Muscle of leg (tissue), 11 donors: ENCODE results near the gene AP1B1. TPM values are rescaled to one million over a fixed set of nuclear protein-coding genes. Genes with fewer than 3 reads are reported as not detected.

Experiments used
- DNase-seq: peaks from one replicate; pipeline ENCODE4 v3.0.0; 2013
- H3K27ac ChIP-seq: one replicate; pipeline ENCODE4 v1.5.1; 2013; ENCODE audit warnings: mild to moderate bottlenecking, low read length, control low read depth
- H3K27me3 ChIP-seq: one replicate; pipeline ENCODE4 v1.6.1; 2013; ENCODE audit warnings: low read length; ENCODE audit not compliant: control insufficient read depth, insufficient read depth
- H3K36me3 ChIP-seq: one replicate; pipeline ENCODE4 v1.6.1; 2013; ENCODE audit warnings: low read length; ENCODE audit not compliant: control insufficient read depth, insufficient read depth
- H3K4me1 ChIP-seq: one replicate; pipeline ENCODE4 v1.6.1; 2013; ENCODE audit warnings: low read length; ENCODE audit not compliant: control insufficient read depth, insufficient read depth
- H3K4me3 ChIP-seq: one replicate; pipeline ENCODE4 v1.5.1; 2013; ENCODE audit warnings: low read length, control low read depth
- H3K9me3 ChIP-seq: replicated peaks from 2 replicates; pipeline ENCODE4 v1.6.1; 2013; ENCODE audit warnings: low read depth, low read length; ENCODE audit not compliant: control insufficient read depth
- WGBS: methylation state at CpG from one replicate; pipeline ENCODE4 v1.1.5; 2013; ENCODE audit warnings: missing lambda C conversion rate; ENCODE audit not compliant: insufficient coverage; 5-methylcytosine and 5-hydroxymethylcytosine counted together
- polyA plus RNA-seq, 8 donors: library from polyadenylated mRNA; unstranded; fragments of 120-200 nt; gene quantifications; one replicate each; pipeline versions ENCODE4 v1.2.1 to v1.2.3, GENCODE V29; 2013; ENCODE audit warnings: inconsistent platforms in 1 of 8, low replicate concordance in 1 of 8; ENCODE audit not compliant: insufficient read length in 8 of 8, insufficient read depth in 1 of 8
- total RNA-seq: library from RNA; stranded (reverse); fragments of 120-200 nt; gene quantifications from one replicate; pipeline ENCODE4 v1.2.4, GENCODE V29; 2013

Gene AP1B1
- total and polyA plus RNA-seq, 9 donors, result 19.9 to 33.6 (median 28.0) TPM

DNA sequence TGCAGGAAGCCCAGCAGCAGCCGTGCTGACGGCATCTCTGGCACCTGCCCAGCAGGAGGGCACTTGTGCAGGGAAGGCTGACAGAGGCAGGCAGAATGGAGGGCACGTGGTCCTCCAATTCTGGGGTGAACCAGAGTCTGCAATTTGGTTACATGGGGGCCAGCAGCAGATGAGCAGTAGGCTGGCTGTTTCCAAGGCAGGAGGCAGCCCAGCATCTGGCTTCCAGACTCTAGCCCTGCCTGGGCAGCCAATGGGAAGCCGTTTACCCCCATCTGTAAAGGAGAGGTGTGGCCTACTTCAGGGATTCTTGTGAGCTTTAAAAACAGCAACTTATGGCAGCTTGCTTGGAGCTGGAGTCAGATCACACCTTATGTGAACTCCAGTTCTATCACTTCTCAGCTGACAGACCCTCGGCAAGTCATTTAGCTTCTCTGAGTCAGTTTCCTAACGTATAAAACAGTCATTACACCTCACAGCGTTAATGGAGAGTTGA, 45.0 kb downstream of the AP1B1 start:
- no peaks in the 10 kb centered on the region for H3K27me3 ChIP-seq
- peaks cover 51% of the 10 kb centered on the region for H3K4me1 ChIP-seq
- H3K27ac ChIP-seq, result no peak overlapping the region
- H3K36me3 ChIP-seq, result peaks cover 71% of the 10 kb centered on the region
- DNase-seq, result peak; percentile 56
- H3K4me3 ChIP-seq, result no peak overlapping the region
- no peaks in the 10 kb centered on the region for H3K9me3 ChIP-seq
- WGBS, result 35% methylated on average over 4 of the region's 7 CpGs

DNA sequence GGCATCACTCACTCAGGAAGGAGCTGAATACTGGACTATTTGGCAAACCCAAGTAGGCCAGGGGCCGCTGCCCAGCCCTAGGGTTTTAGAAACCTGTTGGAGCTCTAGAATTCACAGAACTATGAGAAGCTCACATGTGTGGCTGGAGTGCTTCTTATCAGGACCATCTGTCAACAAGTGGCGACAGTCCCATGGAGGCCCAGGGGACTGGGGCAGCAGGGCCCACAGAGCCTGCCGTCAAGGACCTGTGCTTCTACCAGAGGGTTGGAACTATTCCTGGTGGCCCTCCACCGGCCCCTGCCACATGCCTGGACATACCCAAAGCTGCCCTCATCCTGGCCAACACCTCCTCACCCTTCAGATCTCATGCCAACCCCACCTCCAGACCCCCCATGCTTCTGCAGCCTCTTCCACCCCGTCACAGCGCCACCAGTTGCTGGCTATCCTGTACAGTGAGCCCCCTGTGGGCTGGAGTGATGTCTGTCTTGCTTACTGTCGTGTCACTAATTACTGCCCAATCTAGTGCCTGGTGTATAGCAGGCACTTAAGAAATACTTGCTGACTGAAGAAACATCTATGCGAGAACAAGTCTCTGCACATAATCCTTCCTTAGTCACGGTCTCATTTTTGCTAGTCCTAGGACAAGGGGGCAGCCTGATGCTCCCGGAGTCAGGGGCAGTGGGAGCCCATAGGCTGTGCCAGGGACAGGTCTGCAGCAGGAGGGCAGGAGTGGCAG, 45.6 kb downstream of the AP1B1 start:
- Histone ChIP-seq H3K36me3 (peaks cover 72% of the 10 kb centered on the region), H3K27me3 (no peaks in the 10 kb centered on the region), H3K4me3 (no peak overlapping the region), H3K4me1 (peaks cover 53% of the 10 kb centered on the region), H3K27ac (no peak overlapping the region), H3K9me3 (no peaks in the 10 kb centered on the region)
- DNase-seq, result no peak
- 53% methylated on average over 7 of the region's 10 CpGs for WGBS

GRCh38 chr22:29342177-29342576, 46.2 kb downstream of the AP1B1 start:
- no peaks in the 10 kb centered on the region for H3K9me3 ChIP-seq
- H3K36me3 ChIP-seq, result peaks cover 73% of the 10 kb centered on the region
- no peak overlapping the region for H3K27ac ChIP-seq
- no peak for DNase-seq
- no peak overlapping the region for H3K4me3 ChIP-seq
- H3K4me1 ChIP-seq, result peaks cover 56% of the 10 kb centered on the region
- no peaks in the 10 kb centered on the region for H3K27me3 ChIP-seq
- 83% methylated on average over 6 of the region's 6 CpGs for WGBS

GRCh38 chr22:29341849-29342127, 46.6 kb downstream of the AP1B1 start:
- Histone ChIP-seq H3K27me3 (no peaks in the 10 kb centered on the region), H3K27ac (no peak overlapping the region), H3K36me3 (peaks cover 73% of the 10 kb centered on the region), H3K9me3 (no peaks in the 10 kb centered on the region), H3K4me1 (peaks cover 56% of the 10 kb centered on the region), H3K4me3 (no peak overlapping the region)
- 100% methylated on average over 2 of the region's 2 CpGs for WGBS
- no peak for DNase-seq

GRCh38 chr22:29341056-29341848, 47.1 kb downstream of the AP1B1 start:
- Histone ChIP-seq H3K4me1 (peaks cover 52% of the 10 kb centered on the region), H3K9me3 (no peaks in the 10 kb centered on the region), H3K4me3 (no peak overlapping the region), H3K27me3 (no peaks in the 10 kb centered on the region), H3K27ac (no peak overlapping the region), H3K36me3 (peaks cover 72% of the 10 kb centered on the region)
- DNase-seq, result no peak
- 95% methylated on average over 14 of the region's 25 CpGs for WGBS

- no peak overlapping the region for H3K4me3 ChIP-seq
- H3K27ac ChIP-seq, result no peak overlapping the region
- H3K27me3 ChIP-seq, result no peaks in the 10 kb centered on the region
- DNase-seq, result no peak
- H3K4me1 ChIP-seq, result peaks cover 46% of the 10 kb centered on the region
- peaks cover 72% of the 10 kb centered on the region for H3K36me3 ChIP-seq
- WGBS, result 95% methylated on average over 5 of the region's 8 CpGs
- no peaks in the 10 kb centered on the region for H3K9me3 ChIP-seq
These were observed 47.8 kb downstream of the AP1B1 start for GRCh38 chr22:29340566-29340965.

GRCh38 chr22:29339381-29340235, 48.8 kb downstream of the AP1B1 start:
- Histone ChIP-seq H3K9me3 (no peaks in the 10 kb centered on the region), H3K4me1 (peaks cover 44% of the 10 kb centered on the region), H3K27me3 (no peaks in the 10 kb centered on the region), H3K4me3 (no peak overlapping the region), H3K27ac (no peak overlapping the region), H3K36me3 (peaks cover 76% of the 10 kb centered on the region)
- DNase-seq, result no peak
- WGBS, result 78% methylated on average over 12 of the region's 23 CpGs

- Histone ChIP-seq H3K4me3 (no peak overlapping the region), H3K27ac (no peak overlapping the region), H3K4me1 (peaks cover 36% of the 10 kb centered on the region), H3K27me3 (no peaks in the 10 kb centered on the region), H3K9me3 (no peaks in the 10 kb centered on the region), H3K36me3 (peaks cover 82% of the 10 kb centered on the region)
- DNase-seq, result no peak
- WGBS, result 93% methylated on average over 3 of the region's 6 CpGs
These were observed 50.0 kb downstream of the AP1B1 start for GRCh38 chr22:29338398-29338797.

DNA sequence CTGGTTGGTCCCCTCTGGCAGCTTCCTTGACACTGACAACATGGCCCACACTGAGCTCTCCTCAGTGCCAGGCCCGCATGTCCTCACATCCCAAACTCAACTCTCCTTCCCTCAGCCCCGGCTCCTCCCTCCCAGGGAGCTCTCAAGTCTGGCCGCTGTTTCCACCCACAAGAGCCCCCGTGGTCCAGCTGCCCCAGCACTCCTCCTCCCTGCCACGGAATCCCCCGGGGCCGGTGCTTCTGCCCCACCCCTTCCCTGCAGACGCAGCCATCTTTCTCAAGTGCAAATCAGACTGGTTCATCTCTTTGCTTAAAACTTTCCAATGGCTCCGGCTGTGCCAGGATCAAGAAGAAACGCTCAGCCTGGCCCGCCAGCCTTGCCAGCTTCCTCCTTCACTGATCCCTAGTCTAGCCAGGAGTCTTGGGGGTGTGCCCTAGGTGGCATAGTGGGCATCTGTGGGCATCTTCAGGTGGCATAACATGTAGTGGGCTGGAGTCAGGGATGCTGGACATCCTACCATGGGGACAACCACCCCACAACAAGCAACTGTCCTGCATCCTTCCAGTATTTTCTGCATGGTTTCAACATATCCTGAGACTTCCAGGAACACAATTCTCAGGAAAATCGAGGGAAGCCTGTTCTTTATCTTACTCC, 50.6 kb downstream of the AP1B1 start:
- no peak for DNase-seq
- Histone ChIP-seq H3K27ac (no peak overlapping the region), H3K4me3 (no peak overlapping the region), H3K9me3 (no peaks in the 10 kb centered on the region), H3K36me3 (peaks cover 88% of the 10 kb centered on the region), H3K4me1 (peaks cover 31% of the 10 kb centered on the region), H3K27me3 (no peaks in the 10 kb centered on the region)
- whole genome bisulfite sequencing, result 82% methylated on average over 10 of the region's 12 CpGs
